HG03521 (cell line): ENCODE data around the gene IARS1.

Experiments
- ATAC-seq: cut with Tn5 transposase; IDR thresholded peaks from one replicate; pipeline ENCODE4 v1.9.1; 2021; ENCODE audit warnings: mild to moderate bottlenecking, moderate library complexity; ENCODE audit not compliant: unreplicated experiment

The IARS1 gene

GRCh38 chr9:92293452-92294296 is at the start of gene IARS1:
Gene IARS1 (minus strand): TSS chr9:92293697. CDS start chr9:92289419, 4,278 bp downstream.
- peak; percentile 97 for ATAC-seq

GRCh38 chr9:92342825-92343488 is 49.5 kb upstream of the IARS1 start:
- no peak for ATAC-seq

- no peak for ATAC-seq
Observed at GRCh38 chr9:92341578-92341977, 48.1 kb upstream of the IARS1 start.

GRCh38 chr9:92333282-92333634 is 39.8 kb upstream of the IARS1 start:
- no peak for ATAC-seq

GRCh38 chr9:92332577-92333281 is 39.2 kb upstream of the IARS1 start:
- ATAC-seq: no peak

GRCh38 chr9:92328225-92328624 is 34.7 kb upstream of the IARS1 start:
- no peak for ATAC-seq

GRCh38 chr9:92327283-92327850 is 33.9 kb upstream of the IARS1 start:
- no peak for ATAC-seq

- no peak for ATAC-seq
Observed at GRCh38 chr9:92325991-92326500, 32.5 kb upstream of the IARS1 start.

GRCh38 chr9:92325269-92325990 is 31.9 kb upstream of the IARS1 start, which contains the start of the genes CENPP and NOL8:
Gene CENPP (plus strand): TSS chr9:92325953.
Gene NOL8 (minus strand): TSS chr9:92325350. CDS start chr9:92324161, 1,189 bp downstream.
- peak; percentile 93 for ATAC-seq

- ATAC-seq: no peak
Observed at GRCh38 chr9:92324889-92325268, 31.4 kb upstream of the IARS1 start.

GRCh38 chr9:92324431-92324830 is 30.9 kb upstream of the IARS1 start:
- no peak for ATAC-seq

- ATAC-seq: no peak
Observed at GRCh38 chr9:92315456-92315855, 22.0 kb upstream of the IARS1 start.

GRCh38 chr9:92313624-92314012 is 20.1 kb upstream of the IARS1 start:
- no peak for ATAC-seq

- no peak for ATAC-seq
Observed at GRCh38 chr9:92312887-92313623, 19.6 kb upstream of the IARS1 start.

- ATAC-seq: no peak
Observed at GRCh38 chr9:92310562-92310961, 17.1 kb upstream of the IARS1 start.

- no peak for ATAC-seq
Observed at GRCh38 chr9:92308893-92309292, 15.4 kb upstream of the IARS1 start.

- ATAC-seq: no peak
Observed at GRCh38 chr9:92300936-92301335, 7.4 kb upstream of the IARS1 start.

- no peak for ATAC-seq
Observed at GRCh38 chr9:92299116-92299515, 5.6 kb upstream of the IARS1 start.

- ATAC-seq: no peak
Observed at GRCh38 chr9:92298036-92298435, 4.5 kb upstream of the IARS1 start.

- ATAC-seq: no peak
Observed at GRCh38 chr9:92297611-92298010, 4.1 kb upstream of the IARS1 start.
